ENCODE measurements around the gene HOXA9.
A peak's percentile ranks its signal among the peaks of the same experiment; 100 is the strongest.

Gene HOXA9

GRCh38 chr7:27165089-27165995 lies at the start of gene HOXA9:
HOXA9 (minus strand) TSS chr7:27165537; CDS start chr7:27165457, 80 bp downstream.
- no peak for DNase-seq

DNA sequence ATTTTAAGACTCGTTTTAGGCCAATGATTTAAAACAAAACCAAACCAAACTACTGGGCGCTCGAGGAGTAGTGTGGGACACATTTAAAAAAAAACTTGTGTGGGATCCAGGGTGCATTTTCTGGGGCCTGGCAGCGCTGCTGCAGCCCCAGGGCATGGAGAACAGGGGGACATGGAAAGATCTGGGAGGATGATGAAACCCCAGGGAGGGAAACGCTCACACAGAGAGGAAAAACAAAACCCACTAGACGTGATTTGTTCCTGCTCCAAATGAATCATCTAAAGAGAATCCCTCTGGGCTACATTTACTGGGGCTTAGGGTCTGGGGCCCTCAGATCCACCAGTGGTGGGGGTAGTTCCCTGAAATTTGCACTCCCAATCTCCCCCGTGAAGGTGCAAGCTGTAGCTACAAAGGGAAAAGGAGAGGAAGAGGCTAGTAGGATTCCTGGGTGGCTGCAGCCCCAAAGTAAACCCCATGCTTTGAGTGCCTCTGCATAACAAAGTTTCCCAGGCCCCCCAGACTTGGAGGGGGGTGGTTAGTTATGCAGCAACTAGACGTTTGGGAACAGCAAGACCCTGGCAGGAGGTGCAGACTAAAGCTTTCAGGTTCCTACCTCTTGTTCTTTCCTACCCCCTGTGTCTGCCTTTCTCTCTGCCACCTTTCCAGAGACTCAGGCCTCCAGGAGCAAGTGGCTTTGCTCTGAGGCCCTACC lies 49.1 kb upstream of the HOXA9 start:
- no peak for DNase-seq

DNA sequence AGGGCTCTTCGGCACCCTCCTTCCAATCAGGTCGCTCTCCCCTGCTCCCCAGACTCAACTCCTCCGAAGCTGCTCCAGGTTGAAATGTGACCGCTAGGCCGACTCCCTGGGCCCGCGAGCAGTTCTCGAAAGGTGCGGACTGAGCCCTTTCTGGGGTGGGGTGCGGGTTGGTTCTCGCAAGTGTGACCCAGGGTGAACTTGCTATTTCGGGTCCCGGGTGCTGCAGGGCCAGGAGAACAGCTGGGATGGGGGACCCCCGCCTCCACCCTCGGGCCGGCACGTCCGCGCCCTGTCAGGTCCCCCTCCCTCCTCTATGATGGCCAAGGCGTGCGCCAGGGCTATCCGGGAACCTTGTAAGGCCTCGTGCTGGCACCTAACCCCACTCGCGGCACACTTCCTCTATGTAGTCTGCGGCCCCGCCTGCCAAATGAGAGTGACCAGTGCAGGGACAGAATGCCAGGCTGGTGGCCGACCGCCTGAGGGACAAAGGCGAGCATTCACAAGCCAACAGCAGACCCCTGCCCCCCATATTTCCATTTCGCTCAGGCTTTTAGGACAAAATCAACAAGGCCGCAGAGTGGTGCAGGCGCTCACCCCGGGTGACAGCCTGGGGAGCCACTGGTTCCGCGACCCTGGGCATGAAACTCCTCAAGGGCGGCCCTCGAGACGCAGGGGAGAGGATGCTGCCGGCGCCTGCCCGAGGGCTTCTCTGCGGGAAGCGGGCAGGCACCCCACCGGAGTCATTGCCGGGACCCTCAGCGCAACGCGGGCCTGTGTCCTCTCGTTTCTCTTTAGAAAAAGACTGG lies 48.3 kb upstream of the HOXA9 start:
- DNase-seq: no peak

DNA sequence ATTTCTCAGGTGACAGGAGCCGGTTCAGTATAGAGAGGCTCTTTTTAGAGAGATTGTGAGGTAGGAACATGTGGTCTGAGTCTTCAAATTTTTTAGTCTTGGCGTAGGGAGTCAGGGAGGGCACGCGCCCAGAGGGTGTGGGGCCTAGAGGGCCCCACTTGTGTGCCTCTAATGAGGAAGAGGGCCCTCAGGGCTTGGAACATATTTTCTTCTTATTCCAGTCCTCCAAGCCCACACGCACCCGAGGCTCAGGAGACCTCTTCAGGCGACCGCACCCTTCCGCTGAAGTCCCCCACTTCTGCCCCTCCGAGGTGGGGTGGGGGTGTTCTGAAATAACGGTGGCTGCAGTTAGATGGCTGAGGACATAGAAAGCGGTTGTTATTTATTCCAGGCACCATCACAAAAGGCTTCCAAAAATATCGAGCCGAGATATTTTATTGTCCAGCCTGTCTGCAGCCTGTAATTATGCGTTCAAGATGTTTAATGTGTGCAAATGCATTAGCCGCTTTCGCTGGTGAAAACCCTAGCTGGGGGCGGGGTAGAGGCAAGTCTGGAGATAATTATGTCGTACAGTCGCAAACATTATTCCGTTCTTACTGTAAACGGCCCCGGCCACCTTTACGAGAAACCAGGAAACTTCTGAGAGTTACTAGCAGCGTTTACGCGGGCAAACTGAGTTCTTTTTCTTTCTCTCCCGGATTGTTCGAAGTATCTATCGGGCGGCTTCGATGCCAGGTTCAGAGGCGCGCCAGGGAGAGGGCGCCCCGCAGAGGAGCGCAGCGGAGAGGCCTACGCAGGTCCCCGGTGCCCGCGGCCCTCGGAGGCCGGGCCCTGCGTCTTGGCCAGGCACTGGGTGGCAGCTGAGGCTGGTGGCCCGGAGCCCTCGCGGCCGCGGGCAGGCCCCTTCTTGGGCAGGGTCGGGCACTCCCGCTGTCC lies 47.4 kb upstream of the HOXA9 start:
- no peak for DNase-seq

DNA sequence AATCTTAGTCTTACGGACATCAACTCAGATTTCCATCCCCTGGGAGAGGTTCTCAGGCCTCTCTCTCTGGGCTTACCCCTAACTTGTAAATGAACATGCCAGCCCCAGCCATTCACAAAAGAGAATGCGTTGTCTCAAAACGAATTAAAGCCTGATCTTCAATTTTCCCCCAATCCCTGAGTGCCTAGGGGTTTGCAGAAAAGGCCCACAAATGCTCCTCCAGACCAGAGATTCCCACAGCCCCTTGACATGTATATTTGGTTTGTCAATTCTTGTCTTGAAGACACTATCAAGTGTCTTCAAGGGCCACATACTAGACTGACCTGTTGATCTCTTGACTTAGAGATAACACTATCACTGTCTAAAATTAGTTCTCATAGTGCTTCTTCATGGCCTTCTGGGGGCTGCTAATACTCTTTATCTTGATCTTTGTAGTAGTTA lies 46.4 kb upstream of the HOXA9 start:
- no peak for DNase-seq

- no peak for DNase-seq
Observed at GRCh38 chr7:27211084-27211446, 45.7 kb upstream of the HOXA9 start.

- DNase-seq: peak in 11 of 56 donors; percentile 4 to 21 (median 8)
Observed at GRCh38 chr7:27210441-27211083, 45.2 kb upstream of the HOXA9 start.

DNA sequence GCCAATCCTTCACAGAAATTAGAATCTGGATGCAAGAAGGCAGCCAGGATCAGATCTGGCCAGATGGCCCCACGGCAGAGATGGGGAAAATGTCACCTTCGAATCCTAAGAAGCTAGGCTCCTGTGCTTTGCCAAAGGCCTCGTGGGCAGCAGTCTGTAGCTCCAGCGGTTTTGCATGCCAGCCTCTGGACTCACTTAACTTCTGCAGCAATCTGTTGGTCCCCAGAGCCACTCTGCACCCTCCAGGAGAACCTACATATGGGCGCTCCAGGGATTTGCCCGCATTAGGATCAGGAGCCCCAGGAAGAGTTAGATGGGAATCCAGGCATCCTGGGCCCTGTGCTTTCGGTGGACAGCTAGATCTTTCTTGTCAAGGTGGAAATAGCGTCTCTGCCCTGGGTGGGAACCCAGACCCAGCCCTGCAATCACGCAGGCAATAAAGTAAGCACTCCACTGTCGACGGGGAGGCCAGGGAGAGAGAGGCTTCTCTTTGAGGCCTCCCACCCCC lies 44.6 kb upstream of the HOXA9 start:
- no peak for DNase-seq

DNA sequence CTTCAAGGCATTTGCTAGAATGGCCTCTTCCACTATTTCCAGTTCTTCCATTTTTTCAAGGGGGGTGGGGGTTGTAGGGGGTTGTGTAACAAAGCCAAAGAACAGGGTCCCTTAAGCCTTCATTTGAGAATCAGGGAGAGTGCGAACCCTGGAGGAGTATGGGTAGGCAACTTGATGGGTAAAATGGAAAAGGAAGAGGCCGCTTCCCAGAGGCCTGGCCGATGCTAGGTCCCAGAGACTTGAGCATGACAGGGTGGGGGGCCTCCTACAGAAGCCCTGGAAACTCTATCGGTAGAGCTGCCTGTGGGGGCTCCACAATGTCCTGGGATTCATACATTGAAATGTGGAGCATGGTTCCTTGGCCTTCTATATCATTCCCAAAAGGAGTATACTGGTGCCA lies 43.7 kb upstream of the HOXA9 start:
- no peak for DNase-seq

DNA sequence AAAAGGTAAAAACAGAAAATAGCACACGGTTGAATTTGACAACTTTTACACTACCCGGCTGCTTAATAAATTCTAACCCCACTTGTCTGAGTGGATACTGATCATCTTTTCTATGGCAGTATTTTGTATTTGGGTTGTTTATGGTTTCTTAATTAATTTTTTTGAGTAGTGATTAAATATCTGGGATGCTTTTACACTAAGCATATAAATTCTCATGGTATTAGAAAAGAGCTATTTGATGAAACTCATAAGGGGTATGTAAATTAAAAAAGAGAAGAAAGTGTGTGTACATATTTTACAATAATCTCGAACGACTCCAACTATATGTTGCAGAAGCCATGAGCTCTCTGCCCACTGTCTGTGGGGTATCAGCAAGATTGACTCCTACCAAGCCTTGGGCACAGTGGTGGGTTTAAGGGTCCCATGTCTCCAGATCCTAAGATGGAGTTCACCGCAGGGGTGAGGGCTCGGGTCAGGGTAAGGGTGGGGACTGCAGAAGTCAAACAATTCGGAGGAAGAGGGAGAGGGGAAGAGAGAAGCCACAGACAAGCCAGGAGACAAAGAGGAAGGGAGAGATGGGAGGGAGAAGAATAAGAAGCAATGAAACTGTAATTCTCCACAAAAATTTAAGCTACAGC lies 42.1 kb upstream of the HOXA9 start:
- no peak for DNase-seq

- DNase-seq: no peak
Observed at GRCh38 chr7:27205325-27206280, 40.3 kb upstream of the HOXA9 start.

- DNase-seq: no peak
Observed at GRCh38 chr7:27204851-27205322, 39.5 kb upstream of the HOXA9 start.

GRCh38 chr7:27203964-27204594 lies 38.7 kb upstream of the HOXA9 start:
- no peak for DNase-seq

DNA sequence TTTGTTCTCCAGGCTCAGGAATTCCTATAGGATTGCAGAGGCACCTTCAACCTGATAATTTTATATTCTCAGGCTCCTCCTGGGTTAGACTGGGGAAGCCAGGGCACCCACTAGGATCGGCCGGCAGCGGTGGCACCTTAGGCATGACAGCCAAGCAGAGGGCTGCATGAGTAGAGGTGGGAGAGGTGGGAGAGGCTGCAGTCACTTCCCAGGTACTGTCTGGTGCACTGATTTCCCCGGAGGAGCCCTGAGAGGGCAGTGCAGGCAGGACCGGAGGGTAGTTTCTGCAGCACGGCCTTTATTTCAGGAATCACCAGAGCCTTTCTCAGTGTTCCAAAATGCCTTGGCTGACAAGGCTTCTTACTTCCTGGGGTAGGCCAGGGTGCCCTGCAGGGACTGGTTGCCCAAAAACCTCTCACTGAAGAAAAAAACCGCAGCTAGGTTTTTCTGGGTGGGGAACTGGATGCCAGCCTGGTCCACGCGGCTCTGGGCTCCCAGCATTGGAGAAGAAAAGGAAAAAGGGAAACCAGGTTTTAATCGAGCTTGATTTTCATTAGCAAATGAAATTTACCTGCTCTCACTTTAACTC lies 38.1 kb upstream of the HOXA9 start:
- DNase-seq: no peak

DNA sequence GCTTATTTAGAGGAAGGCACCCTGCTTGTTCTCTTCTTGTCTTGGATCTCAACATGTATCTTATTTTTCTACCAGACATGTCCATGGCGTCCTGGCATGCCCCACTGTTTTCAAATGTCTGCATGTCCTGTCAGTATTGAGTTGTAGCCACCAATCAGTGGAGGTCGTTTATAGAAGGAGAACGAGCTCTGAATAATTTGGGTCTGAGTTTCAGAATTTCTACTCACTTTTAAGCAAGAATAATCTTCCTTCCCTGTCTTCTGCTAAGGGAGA lies 37.5 kb upstream of the HOXA9 start:
- no peak for DNase-seq

- no peak for DNase-seq
Observed at GRCh38 chr7:27202018-27202861, 36.9 kb upstream of the HOXA9 start.
